WTC11 (cell line): ENCODE data around the gene RBMS1. TPM values are rescaled to one million over a fixed set of nuclear protein-coding genes. Genes with fewer than 3 reads are reported as not detected.

Experiments
- ATAC-seq: fragments of 200-7000 bp; cut with Tn5 transposase; 2 replicates; pipeline ENCODE4 v1.10.0; 2021; ENCODE audit warnings: mild to moderate bottlenecking, moderate library complexity
- CTCF ChIA-PET: fragments of 300-600 bp; sonication (Branson Sonifier 250); formaldehyde crosslinking; loops from one replicate; lab custom pipeline; 2021; ENCODE audit warnings: antibody characterized with exemption; lab: Charles Lee
- POLR2A ChIA-PET: fragments of 350-600 bp; sonication (Branson Sonifier 250); formaldehyde crosslinking; loops from one replicate; lab custom pipeline; 2021; ENCODE audit warnings: antibody characterized with exemption; lab: Charles Lee
- DNase-seq: peaks from one replicate; pipeline ENCODE4 v3.0.0; 2021; ENCODE audit warnings: low spot score
- H3K27ac Mint-ChIP-seq: 2 replicates; pipeline ENCODE4 v1.8.0; 2021; ENCODE audit warnings: mixed read lengths
- H3K27me3 Mint-ChIP-seq: 2 replicates; pipeline ENCODE4 v1.8.0; 2021; ENCODE audit warnings: low read depth, mild to moderate bottlenecking, moderate library complexity, mixed read lengths
- H3K36me3 Mint-ChIP-seq: 2 replicates; pipeline ENCODE4 v1.8.0; 2021; ENCODE audit warnings: mixed read lengths
- H3K4me1 Mint-ChIP-seq: 2 replicates; pipeline ENCODE4 v1.8.0; 2022; ENCODE audit warnings: mixed read lengths
- H3K4me3 Mint-ChIP-seq: 2 replicates; pipeline ENCODE4 v1.8.0; 2021; ENCODE audit warnings: mild to moderate bottlenecking, moderate library complexity, mixed read lengths
- H3K9me3 Mint-ChIP-seq: 2 replicates; pipeline ENCODE4 v1.8.0; 2021; ENCODE audit warnings: mixed read lengths
- CREB1 ChIP-seq: sonication (generic); formaldehyde crosslinking; IDR thresholded peaks from 2 replicates; pipeline ENCODE4 v1.8.0; 2023; ENCODE audit warnings: mild to moderate bottlenecking, missing genetic modification reagents
- FOXJ3 ChIP-seq: sonication (generic); formaldehyde crosslinking; IDR thresholded peaks from 2 replicates; pipeline ENCODE4 v1.9.0; 2021; ENCODE audit warnings: missing genetic modification reagents, mild to moderate bottlenecking, borderline replicate concordance
- JUN ChIP-seq: sonication (generic); formaldehyde crosslinking; IDR thresholded peaks from 2 replicates; pipeline ENCODE4 v1.8.0; 2023; ENCODE audit warnings: mild to moderate bottlenecking, missing genetic modification reagents
- MYBL2 ChIP-seq: sonication (generic); formaldehyde crosslinking; IDR thresholded peaks from 2 replicates; pipeline ENCODE4 v1.8.1; 2023; ENCODE audit warnings: mild to moderate bottlenecking, moderate library complexity, missing genetic modification reagents
- NFE2L1 ChIP-seq: sonication (generic); formaldehyde crosslinking; IDR thresholded peaks from 2 replicates; pipeline ENCODE4 v1.8.1; 2023; ENCODE audit warnings: missing genetic modification reagents
- NFYB ChIP-seq: sonication (generic); formaldehyde crosslinking; conservative IDR thresholded peaks from 2 replicates; pipeline ENCODE4 v1.8.0; 2022; ENCODE audit warnings: low read depth, missing genetic modification reagents
- PRRX2 ChIP-seq: fragments of 250-450 bp; sonication (Bioruptor Pico); IDR thresholded peaks from 2 replicates; pipeline ENCODE4 v1.8.0; 2021; ENCODE audit warnings: mild to moderate bottlenecking
- RORB ChIP-seq: fragments of 250-450 bp; sonication (Bioruptor Pico); IDR thresholded peaks from 2 replicates; pipeline ENCODE4 v1.9.0; 2021; ENCODE audit warnings: mild to moderate bottlenecking
- ZBTB21 ChIP-seq: sonication (generic); formaldehyde crosslinking; IDR thresholded peaks from 2 replicates; pipeline ENCODE4 v1.8.1; 2023; ENCODE audit warnings: mild to moderate bottlenecking, missing genetic modification reagents, borderline replicate concordance
- ZNF232 ChIP-seq: sonication (generic); formaldehyde crosslinking; IDR thresholded peaks from 2 replicates; pipeline ENCODE4 v1.8.0; 2022; ENCODE audit warnings: mild to moderate bottlenecking, missing genetic modification reagents
- ZNF263 ChIP-seq: sonication (generic); formaldehyde crosslinking; IDR thresholded peaks from 2 replicates; pipeline ENCODE4 v1.8.1; 2022; ENCODE audit warnings: low read depth, mild to moderate bottlenecking, moderate library complexity, missing genetic modification reagents
- ZNF423 ChIP-seq: fragments of 250-450 bp; sonication (Bioruptor Pico); IDR thresholded peaks from 2 replicates; pipeline ENCODE4 v2.1.2; 2022; ENCODE audit warnings: mild to moderate bottlenecking, moderate library complexity
- total RNA-seq: library from RNA; stranded (reverse); gene quantifications from 3 replicates; pipeline ENCODE4 v1.2.3, GENCODE V29; 2021
- TF ChIP-seq, protein P1 (sequence below): sonication (generic); formaldehyde crosslinking; IDR thresholded peaks from 2 replicates; pipeline ENCODE4 v1.8.1; 2022; ENCODE audit warnings: low read depth, missing genetic modification reagents, borderline replicate concordance
- TF ChIP-seq, protein P2 (sequence below): sonication (generic); formaldehyde crosslinking; IDR thresholded peaks from 2 replicates; pipeline ENCODE4 v1.8.0; 2023; ENCODE audit warnings: missing genetic modification reagents
- TF ChIP-seq, protein P3 (sequence below): fragments of 250-450 bp; sonication (Bioruptor Pico); IDR thresholded peaks from 2 replicates; pipeline ENCODE4 v1.9.0; 2021; ENCODE audit warnings: mild to moderate bottlenecking
- TF ChIP-seq, protein P4 (sequence below): sonication (generic); formaldehyde crosslinking; IDR thresholded peaks from 2 replicates; pipeline ENCODE4 v1.8.0; 2022; ENCODE audit warnings: mild to moderate bottlenecking, missing genetic modification reagents
- TF ChIP-seq, protein P5 (sequence below): sonication (generic); formaldehyde crosslinking; IDR thresholded peaks from 2 replicates; pipeline ENCODE4 v1.8.1; 2023; ENCODE audit warnings: mild to moderate bottlenecking, missing genetic modification reagents, moderate library complexity
- TF ChIP-seq, protein P6 (sequence below): sonication (generic); formaldehyde crosslinking; IDR thresholded peaks from 2 replicates; pipeline ENCODE4 v1.8.0; 2022; ENCODE audit warnings: mild to moderate bottlenecking, missing genetic modification reagents
- TF ChIP-seq, protein P7 (sequence below): sonication (generic); formaldehyde crosslinking; IDR thresholded peaks from 2 replicates; pipeline ENCODE4 v1.8.1; 2023; ENCODE audit warnings: mild to moderate bottlenecking, missing genetic modification reagents
- TF ChIP-seq, protein P8 (sequence below): sonication (generic); formaldehyde crosslinking; IDR thresholded peaks from 2 replicates; pipeline ENCODE4 v1.8.1; 2023; ENCODE audit warnings: mild to moderate bottlenecking, missing genetic modification reagents, borderline replicate concordance

Gene RBMS1
- total RNA-seq, 1 experiment from 2014 or later = 56.3 TPM

DNA sequence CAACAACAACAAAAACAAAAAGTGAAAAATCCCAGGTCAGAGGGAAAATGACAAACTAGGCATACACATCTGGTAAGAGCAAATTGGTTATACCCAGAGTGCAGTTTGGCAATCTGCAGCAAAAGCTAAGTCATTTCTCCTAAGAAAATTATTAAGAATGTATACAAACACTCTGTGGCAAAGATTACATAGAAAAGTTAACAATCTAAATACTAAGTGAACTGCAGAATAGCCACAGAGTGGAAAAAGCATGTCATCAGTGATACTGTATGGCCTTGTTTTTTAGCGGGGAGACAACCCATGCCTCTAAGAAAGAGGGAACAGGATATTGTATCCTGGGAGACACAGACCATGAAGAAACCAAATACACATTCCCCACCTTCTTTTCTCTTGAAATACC is 157.5 kb downstream of the RBMS1 start (continued):
- TF ChIP-seq FOXJ3 = no peak
- TF ChIP-seq, protein P1, sequence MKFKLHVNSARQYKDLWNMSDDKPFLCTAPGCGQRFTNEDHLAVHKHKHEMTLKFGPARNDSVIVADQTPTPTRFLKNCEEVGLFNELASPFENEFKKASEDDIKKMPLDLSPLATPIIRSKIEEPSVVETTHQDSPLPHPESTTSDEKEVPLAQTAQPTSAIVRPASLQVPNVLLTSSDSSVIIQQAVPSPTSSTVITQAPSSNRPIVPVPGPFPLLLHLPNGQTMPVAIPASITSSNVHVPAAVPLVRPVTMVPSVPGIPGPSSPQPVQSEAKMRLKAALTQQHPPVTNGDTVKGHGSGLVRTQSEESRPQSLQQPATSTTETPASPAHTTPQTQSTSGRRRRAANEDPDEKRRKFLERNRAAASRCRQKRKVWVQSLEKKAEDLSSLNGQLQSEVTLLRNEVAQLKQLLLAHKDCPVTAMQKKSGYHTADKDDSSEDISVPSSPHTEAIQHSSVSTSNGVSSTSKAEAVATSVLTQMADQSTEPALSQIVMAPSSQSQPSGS (CRISPR knock-in tag) = no peak

DNA sequence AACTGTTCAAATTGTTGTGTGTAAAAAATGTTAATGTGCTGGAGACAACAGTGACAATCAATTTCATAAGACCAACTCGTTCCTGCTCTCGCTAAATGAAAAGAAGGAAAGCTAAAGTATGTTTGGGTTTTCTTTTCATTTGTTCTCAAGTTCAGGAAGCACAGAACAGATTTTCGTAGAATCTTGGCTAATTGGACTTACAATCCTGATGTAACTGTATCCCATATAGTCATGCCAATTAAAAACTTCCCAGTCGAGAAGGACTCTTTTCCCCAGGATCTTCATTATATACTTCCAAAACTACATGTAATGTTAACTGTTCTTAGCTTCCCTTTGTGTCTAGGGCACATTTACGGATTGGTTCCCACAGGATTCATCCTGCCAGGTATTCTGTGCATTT is 158.2 kb downstream of the RBMS1 start:
- no peak for TF ChIP-seq NFE2L1 (CRISPR knock-in tag)
- TF ChIP-seq, protein P2, sequence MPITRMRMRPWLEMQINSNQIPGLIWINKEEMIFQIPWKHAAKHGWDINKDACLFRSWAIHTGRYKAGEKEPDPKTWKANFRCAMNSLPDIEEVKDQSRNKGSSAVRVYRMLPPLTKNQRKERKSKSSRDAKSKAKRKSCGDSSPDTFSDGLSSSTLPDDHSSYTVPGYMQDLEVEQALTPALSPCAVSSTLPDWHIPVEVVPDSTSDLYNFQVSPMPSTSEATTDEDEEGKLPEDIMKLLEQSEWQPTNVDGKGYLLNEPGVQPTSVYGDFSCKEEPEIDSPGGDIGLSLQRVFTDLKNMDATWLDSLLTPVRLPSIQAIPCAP (CRISPR knock-in tag) = no peak
- TF ChIP-seq, protein P3, sequence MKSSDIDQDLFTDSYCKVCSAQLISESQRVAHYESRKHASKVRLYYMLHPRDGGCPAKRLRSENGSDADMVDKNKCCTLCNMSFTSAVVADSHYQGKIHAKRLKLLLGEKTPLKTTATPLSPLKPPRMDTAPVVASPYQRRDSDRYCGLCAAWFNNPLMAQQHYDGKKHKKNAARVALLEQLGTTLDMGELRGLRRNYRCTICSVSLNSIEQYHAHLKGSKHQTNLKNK (CRISPR knock-in tag) = no peak
- no peak for TF ChIP-seq RORB (CRISPR knock-in tag)
- TF ChIP-seq, protein P4, sequence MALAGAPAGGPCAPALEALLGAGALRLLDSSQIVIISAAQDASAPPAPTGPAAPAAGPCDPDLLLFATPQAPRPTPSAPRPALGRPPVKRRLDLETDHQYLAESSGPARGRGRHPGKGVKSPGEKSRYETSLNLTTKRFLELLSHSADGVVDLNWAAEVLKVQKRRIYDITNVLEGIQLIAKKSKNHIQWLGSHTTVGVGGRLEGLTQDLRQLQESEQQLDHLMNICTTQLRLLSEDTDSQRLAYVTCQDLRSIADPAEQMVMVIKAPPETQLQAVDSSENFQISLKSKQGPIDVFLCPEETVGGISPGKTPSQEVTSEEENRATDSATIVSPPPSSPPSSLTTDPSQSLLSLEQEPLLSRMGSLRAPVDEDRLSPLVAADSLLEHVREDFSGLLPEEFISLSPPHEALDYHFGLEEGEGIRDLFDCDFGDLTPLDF (CRISPR knock-in tag) = no peak
- TF ChIP-seq ZNF263 (CRISPR knock-in tag) = no peak
- no peak for TF ChIP-seq NFYB (CRISPR knock-in tag)
- TF ChIP-seq ZNF423 (CRISPR knock-in tag) = no peak
- TF ChIP-seq, protein P5, sequence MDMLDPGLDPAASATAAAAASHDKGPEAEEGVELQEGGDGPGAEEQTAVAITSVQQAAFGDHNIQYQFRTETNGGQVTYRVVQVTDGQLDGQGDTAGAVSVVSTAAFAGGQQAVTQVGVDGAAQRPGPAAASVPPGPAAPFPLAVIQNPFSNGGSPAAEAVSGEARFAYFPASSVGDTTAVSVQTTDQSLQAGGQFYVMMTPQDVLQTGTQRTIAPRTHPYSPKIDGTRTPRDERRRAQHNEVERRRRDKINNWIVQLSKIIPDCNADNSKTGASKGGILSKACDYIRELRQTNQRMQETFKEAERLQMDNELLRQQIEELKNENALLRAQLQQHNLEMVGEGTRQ (CRISPR knock-in tag) = no peak
- TF ChIP-seq JUN (CRISPR knock-in tag) = no peak
- TF ChIP-seq, protein P6, sequence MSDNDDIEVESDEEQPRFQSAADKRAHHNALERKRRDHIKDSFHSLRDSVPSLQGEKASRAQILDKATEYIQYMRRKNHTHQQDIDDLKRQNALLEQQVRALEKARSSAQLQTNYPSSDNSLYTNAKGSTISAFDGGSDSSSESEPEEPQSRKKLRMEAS = no peak
- no peak for TF ChIP-seq CREB1 (CRISPR knock-in tag)
- TF ChIP-seq ZBTB21 (CRISPR knock-in tag) = no peak
- TF ChIP-seq, protein P7, sequence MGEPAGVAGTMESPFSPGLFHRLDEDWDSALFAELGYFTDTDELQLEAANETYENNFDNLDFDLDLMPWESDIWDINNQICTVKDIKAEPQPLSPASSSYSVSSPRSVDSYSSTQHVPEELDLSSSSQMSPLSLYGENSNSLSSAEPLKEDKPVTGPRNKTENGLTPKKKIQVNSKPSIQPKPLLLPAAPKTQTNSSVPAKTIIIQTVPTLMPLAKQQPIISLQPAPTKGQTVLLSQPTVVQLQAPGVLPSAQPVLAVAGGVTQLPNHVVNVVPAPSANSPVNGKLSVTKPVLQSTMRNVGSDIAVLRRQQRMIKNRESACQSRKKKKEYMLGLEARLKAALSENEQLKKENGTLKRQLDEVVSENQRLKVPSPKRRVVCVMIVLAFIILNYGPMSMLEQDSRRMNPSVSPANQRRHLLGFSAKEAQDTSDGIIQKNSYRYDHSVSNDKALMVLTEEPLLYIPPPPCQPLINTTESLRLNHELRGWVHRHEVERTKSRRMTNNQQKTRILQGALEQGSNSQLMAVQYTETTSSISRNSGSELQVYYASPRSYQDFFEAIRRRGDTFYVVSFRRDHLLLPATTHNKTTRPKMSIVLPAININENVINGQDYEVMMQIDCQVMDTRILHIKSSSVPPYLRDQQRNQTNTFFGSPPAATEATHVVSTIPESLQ (CRISPR knock-in tag) = no peak
- TF ChIP-seq PRRX2 (CRISPR knock-in tag) = no peak
- no peak for TF ChIP-seq MYBL2 (CRISPR knock-in tag)
- no peak for TF ChIP-seq ZNF232 (CRISPR knock-in tag)
- TF ChIP-seq, protein P8, sequence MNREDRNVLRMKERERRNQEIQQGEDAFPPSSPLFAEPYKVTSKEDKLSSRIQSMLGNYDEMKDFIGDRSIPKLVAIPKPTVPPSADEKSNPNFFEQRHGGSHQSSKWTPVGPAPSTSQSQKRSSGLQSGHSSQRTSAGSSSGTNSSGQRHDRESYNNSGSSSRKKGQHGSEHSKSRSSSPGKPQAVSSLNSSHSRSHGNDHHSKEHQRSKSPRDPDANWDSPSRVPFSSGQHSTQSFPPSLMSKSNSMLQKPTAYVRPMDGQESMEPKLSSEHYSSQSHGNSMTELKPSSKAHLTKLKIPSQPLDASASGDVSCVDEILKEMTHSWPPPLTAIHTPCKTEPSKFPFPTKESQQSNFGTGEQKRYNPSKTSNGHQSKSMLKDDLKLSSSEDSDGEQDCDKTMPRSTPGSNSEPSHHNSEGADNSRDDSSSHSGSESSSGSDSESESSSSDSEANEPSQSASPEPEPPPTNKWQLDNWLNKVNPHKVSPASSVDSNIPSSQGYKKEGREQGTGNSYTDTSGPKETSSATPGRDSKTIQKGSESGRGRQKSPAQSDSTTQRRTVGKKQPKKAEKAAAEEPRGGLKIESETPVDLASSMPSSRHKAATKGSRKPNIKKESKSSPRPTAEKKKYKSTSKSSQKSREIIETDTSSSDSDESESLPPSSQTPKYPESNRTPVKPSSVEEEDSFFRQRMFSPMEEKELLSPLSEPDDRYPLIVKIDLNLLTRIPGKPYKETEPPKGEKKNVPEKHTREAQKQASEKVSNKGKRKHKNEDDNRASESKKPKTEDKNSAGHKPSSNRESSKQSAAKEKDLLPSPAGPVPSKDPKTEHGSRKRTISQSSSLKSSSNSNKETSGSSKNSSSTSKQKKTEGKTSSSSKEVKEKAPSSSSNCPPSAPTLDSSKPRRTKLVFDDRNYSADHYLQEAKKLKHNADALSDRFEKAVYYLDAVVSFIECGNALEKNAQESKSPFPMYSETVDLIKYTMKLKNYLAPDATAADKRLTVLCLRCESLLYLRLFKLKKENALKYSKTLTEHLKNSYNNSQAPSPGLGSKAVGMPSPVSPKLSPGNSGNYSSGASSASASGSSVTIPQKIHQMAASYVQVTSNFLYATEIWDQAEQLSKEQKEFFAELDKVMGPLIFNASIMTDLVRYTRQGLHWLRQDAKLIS (CRISPR knock-in tag) = no peak
- no peak for DNase-seq
- Mint-ChIP-seq H3K27me3 (no peaks in the 10 kb centered on the region), H3K4me3 (no peak overlapping the region), H3K9me3 (no peaks in the 10 kb centered on the region), H3K36me3 (no peaks in the 10 kb centered on the region), H3K27ac (no peak overlapping the region), H3K4me1 (peaks cover 38% of the 10 kb centered on the region)
- CTCF ChIA-PET = interaction anchor here (1.2 to 2.9 kb wide), 2 partner anchors 11 to 225 kb away, joined by 3 to 12 read pairs; no protein-coding TSS in a partner anchor
- POLR2A ChIA-PET = no interaction called here
- no peak for ATAC-seq
